ENCODE results near the gene ARPC3.
"Not testable (repeated sequence)": the region's sequence is repeated elsewhere in the genome, so short reads cannot be mapped to it uniquely, and the experiment has no call there.

ARPC3 gene

DNA sequence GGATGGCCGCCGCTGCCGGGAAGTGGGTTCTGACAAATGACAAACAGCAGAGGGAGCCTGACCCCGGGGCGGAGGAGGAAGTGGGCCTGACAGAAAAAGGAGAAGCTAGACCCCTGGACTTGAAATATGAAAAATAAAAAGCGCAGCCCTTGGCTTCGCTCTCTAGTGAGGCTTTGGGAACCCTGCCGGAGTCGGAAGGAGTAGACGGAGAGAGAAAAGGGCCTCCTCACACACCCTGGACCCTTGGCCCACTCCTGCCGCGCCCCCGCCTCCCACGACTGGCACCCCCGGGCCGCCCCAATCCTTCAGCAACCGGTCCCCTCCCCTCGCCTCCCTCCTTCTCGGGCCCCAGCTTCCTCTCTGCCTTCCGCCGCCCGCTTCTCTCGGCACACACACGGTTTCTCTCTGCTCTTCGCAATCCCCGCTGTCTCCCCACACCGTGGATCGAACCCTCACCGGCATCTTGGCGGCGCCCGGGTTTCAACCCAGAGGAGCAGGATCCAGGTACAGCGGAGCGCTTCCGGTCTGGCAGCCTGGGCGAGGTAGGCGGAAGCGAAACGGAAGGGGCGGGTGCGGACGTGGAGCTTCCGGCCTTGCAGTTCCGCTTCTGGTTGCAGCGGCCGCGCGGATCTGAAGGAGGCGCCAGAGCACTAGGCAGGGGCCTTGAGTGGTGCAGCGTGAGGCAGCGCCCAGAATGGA is at the start of gene ARPC3:
Gene ARPC3 (minus strand): TSS at position 539 of the 699 bp plus-strand sequence. CDS start 77 bp downstream, at position 462.
- peak; percentile 79 to 89 (median 84) for DNase-seq (ENCODE audit: low read depth in 2 of 3, low spot score in 2 of 3)

- no peak for DNase-seq (ENCODE audit: low read depth in 2 of 3, low spot score in 2 of 3)
Observed at GRCh38 chr12:110498984-110499706, 49.0 kb upstream of the ARPC3 start.

DNA sequence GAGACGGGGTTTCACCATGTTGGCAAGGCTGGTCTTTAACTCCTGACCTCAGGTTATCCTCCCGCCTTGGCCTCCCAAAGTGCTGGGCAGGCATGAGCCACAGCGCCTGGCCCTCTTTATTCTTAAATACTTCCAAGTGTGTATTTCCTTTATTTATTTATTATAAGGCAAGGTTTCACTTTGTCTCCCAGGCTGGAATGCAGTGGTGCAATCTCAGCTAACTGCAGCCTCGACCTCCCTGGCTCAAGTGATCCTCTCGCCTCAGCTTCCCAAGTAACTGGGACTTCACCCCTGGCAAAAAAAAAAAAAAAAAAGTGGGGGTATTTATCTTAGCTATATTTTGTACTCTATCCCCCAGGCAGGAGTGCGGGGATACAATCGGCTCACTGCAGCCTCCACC is 25.3 kb upstream of the ARPC3 start:
- no peak for DNase-seq (ENCODE audit: low read depth in 2 of 3, low spot score in 2 of 3)

DNA sequence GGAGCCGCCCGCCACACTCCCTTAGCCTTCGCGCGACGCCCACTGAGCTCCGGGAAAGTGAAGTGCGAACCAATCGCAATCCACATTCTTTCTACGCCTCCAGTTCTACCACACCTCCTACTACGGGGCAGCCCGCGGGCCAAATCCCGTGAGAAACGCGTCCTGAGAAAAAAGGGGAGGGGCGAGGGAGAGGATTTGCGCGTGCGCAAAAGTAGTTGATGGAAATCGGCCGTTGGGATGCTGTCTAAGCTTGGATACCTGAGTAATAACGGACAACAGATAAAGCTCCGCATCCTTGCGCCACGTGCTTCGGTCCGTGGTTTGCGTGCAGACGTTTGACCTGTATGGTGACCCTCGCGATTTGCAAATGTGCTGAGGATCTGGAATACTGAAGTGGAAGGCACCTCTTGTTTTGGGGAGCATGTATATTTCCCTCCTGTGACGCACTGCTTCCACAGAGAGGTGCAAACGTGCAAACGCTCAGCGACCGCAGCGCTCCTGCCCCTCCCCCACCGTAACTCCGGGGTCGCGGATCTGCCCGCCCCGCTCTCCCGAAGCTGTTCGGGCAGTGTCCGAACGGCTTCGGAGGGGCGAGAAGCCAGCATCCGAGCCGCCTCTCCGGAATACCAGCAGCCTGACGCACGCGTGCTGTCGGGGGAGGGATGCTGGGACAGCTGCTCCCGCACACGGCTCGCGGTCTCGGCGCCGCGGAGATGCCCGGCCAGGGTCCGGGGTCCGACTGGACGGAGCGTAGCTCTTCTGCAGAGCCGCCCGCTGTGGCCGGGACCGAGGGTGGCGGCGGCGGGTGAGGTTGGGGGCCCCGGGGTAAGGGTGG is 18.3 kb upstream of the ARPC3 start, which contains the start of the genes FAM216A and GPN3:
Gene FAM216A (plus strand): TSS at position 632 of the 835 bp plus-strand sequence. CDS start 31 bp downstream, at position 663.
Gene GPN3 (minus strand): TSS at position 44 of the 835 bp plus-strand sequence. CDS start 54 bp downstream, outside the sequence.
- peak; percentile 85 to 87 (median 86) for DNase-seq (ENCODE audit: low read depth in 2 of 3, low spot score in 2 of 3)

DNA sequence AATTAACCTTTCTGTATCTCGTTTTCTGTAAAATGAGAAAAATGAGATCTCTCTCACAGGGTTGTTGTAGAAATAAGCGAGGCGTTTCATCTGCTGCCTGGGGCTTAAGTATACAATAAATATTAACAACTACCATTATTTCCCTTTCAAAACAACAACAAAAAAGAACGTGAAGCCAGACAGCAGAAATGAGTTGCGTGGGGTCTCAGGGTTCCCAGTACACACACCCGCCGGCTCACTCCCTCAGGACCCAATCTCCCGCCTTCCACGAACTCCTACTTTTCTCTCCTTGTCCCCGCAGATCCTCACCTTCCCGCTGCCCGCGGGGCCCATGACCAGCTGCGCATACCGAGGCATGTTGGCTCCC is 17.7 kb upstream of the ARPC3 start:
- no peak for DNase-seq (ENCODE audit: low read depth in 2 of 3, low spot score in 2 of 3)

DNA sequence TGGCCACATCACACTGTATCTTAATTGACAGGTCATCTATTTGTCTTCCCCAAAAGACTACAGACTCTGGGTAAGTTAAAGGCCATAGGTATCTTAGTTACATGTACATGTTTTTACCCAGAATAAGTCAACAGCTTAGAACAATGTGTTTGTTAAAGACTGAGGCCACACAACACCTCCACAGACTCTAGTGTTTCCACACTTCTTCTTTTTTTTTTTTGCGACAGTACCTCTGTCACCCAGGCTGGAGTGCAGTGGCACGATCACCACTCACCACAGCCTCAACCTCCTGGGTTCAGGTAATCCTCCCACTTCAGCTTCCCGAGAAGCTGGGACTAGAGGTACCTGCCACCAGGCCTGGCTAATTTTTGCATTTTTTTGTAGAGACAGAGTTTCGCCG is 16.7 kb upstream of the ARPC3 start:
- no peak for DNase-seq (ENCODE audit: low read depth in 2 of 3, low spot score in 2 of 3)

- DNase-seq (ENCODE audit: low read depth in 2 of 3, low spot score in 2 of 3) = not testable (repeated sequence)
Observed at GRCh38 chr12:110465765-110466164, 15.6 kb upstream of the ARPC3 start.

- no peak for DNase-seq (ENCODE audit: low read depth in 2 of 3, low spot score in 2 of 3)
Observed at GRCh38 chr12:110465024-110465423, 14.9 kb upstream of the ARPC3 start.

GRCh38 chr12:110461189-110461588 is 11.1 kb upstream of the ARPC3 start:
- DNase-seq (ENCODE audit: low read depth in 2 of 3, low spot score in 2 of 3) = not testable (repeated sequence)

- no peak for DNase-seq (ENCODE audit: low read depth in 2 of 3, low spot score in 2 of 3)
Observed at GRCh38 chr12:110458756-110459155, 8.6 kb upstream of the ARPC3 start.

- no peak for DNase-seq (ENCODE audit: low read depth in 2 of 3, low spot score in 2 of 3)
Observed at GRCh38 chr12:110453569-110454296, 3.6 kb upstream of the ARPC3 start.

GRCh38 chr12:110451263-110451662 is 1.1 kb upstream of the ARPC3 start:
- no peak for DNase-seq (ENCODE audit: low read depth in 2 of 3, low spot score in 2 of 3)

GRCh38 chr12:110444455-110444854 is 5.7 kb downstream of the ARPC3 start:
- DNase-seq (ENCODE audit: low read depth in 2 of 3, low spot score in 2 of 3) = no peak

- DNase-seq (ENCODE audit: low read depth in 2 of 3, low spot score in 2 of 3) = no peak
Observed at GRCh38 chr12:110436231-110436630, 13.9 kb downstream of the ARPC3 start.

GRCh38 chr12:110431957-110432587 is 18.1 kb downstream of the ARPC3 start:
- DNase-seq (ENCODE audit: low read depth in 2 of 3, low spot score in 2 of 3) = no peak

- not testable (repeated sequence) for DNase-seq (ENCODE audit: low read depth in 2 of 3, low spot score in 2 of 3)
Observed at GRCh38 chr12:110429676-110430075, 20.5 kb downstream of the ARPC3 start.

GRCh38 chr12:110426406-110426805 is 23.7 kb downstream of the ARPC3 start:
- no peak for DNase-seq (ENCODE audit: low read depth in 2 of 3, low spot score in 2 of 3)

GRCh38 chr12:110424237-110424636 is 25.9 kb downstream of the ARPC3 start:
- DNase-seq (ENCODE audit: low read depth in 2 of 3, low spot score in 2 of 3) = no peak

- no peak for DNase-seq (ENCODE audit: low read depth in 2 of 3, low spot score in 2 of 3)
Observed at GRCh38 chr12:110421701-110422100, 28.4 kb downstream of the ARPC3 start.

DNA sequence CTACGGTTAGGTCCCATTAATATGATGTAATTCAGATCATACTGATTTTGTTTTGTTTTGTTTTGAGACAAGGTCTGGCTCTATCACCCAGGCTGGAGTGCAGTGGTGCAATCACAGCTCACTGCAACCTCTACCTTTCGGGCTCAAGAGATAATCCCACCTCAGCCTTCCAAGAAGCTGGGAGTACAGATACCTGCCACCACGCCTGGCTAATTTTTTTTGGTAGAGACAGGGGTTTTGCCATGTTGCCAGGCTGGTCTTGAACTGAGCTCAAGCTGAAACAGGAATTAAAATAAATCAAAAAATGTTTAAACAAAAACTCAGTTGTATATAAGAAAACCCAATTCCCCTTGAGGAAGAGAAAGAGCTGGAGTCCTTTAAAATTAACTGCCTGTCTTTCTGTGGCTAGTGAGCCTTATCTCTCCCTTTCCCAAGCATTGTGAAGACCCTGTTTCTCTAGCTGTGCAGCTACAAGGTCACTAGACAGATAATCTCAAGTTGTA is 28.9 kb downstream of the ARPC3 start:
- no peak for DNase-seq (ENCODE audit: low read depth in 2 of 3, low spot score in 2 of 3)

All from activated CD8-positive, alpha-beta memory T cell treated with anti-CD3 and anti-CD28 coated beads for 48 hours (primary cell).